Osteoblast (primary cell): ENCODE measurements around the gene ZNF536. TPM values are rescaled to one million over a fixed set of nuclear protein-coding genes. Genes with fewer than 3 reads are reported as not detected.

Experiments
- DNase-seq: peaks from one replicate; pipeline ENCODE4 v3.0.0; 2011; ENCODE audit warnings: low spot score, mixed read lengths; ENCODE audit not compliant: insufficient read length; ENCODE audit errors: missing footprints
- H2AFZ ChIP-seq: 2 replicates; pipeline ENCODE4 v1.6.0; 2011; ENCODE audit warnings: mild to moderate bottlenecking, low read length
- H3K27ac ChIP-seq: 2 replicates; pipeline ENCODE4 v1.5.1; 2011; ENCODE audit warnings: mild to moderate bottlenecking, low read depth, low read length, moderate library complexity
- H3K27me3 ChIP-seq: 2 replicates; pipeline ENCODE4 v1.6.0; 2012; ENCODE audit warnings: mild to moderate bottlenecking, control low read depth, inconsistent platforms, low read length, moderate library complexity; ENCODE audit not compliant: insufficient read depth
- H3K36me3 ChIP-seq: 2 replicates; pipeline ENCODE4 v1.5.1; 2011; ENCODE audit warnings: mild to moderate bottlenecking, low read length, control low read depth, moderate library complexity; ENCODE audit not compliant: insufficient read depth
- H3K4me1 ChIP-seq: 2 replicates; pipeline ENCODE4 v1.5.1; 2011; ENCODE audit warnings: mild to moderate bottlenecking, low read length, control low read depth, moderate library complexity; ENCODE audit not compliant: insufficient read depth
- H3K4me2 ChIP-seq: 2 replicates; pipeline ENCODE4 v1.6.0; 2011; ENCODE audit warnings: mild to moderate bottlenecking, low read length; ENCODE audit not compliant: insufficient read depth
- H3K4me3 ChIP-seq: fragments of 200-600 bp; sonication (generic); 3 replicates; pipeline ENCODE4 v1.5.1; 2012; ENCODE audit warnings: mild to moderate bottlenecking, low read length, inconsistent platforms; ENCODE audit not compliant: insufficient read depth
- H3K79me2 ChIP-seq: 2 replicates; pipeline ENCODE4 v1.6.0; 2012; ENCODE audit warnings: mild to moderate bottlenecking, low read length, control low read depth, inconsistent platforms; ENCODE audit not compliant: insufficient read depth
- H3K9me3 ChIP-seq: 2 replicates; pipeline ENCODE4 v1.5.1; 2011; ENCODE audit warnings: low read depth, low read length, control low read depth
- H4K20me1 ChIP-seq: 2 replicates; pipeline ENCODE4 v1.6.0; 2012; ENCODE audit warnings: mild to moderate bottlenecking, low read length, control low read depth; ENCODE audit not compliant: insufficient read depth
- CTCF ChIP-seq: IDR thresholded peaks from 2 replicates; pipeline ENCODE4 v1.5.1; 2011; ENCODE audit warnings: mild to moderate bottlenecking, low read depth, low read length, moderate library complexity; ENCODE audit errors: extremely low read depth
- total RNA-seq: library from RNA; depleted of rRNA; stranded (reverse); fragments of >200 nt; gene quantifications from 2 replicates; pipeline ENCODE4 v1.2.3, GENCODE V29; 2012

Gene ZNF536
- total RNA-seq, 1 donor, result not detected

GRCh38 chr19:30431591-30431990 is 59.4 kb downstream of the ZNF536 start:
- DNase-seq, result no peak
- H3K27ac ChIP-seq, result no peak overlapping the region
- no peak overlapping the region for H3K4me3 ChIP-seq
- no peaks in the 10 kb centered on the region for H3K9me3 ChIP-seq
- no peak for TF ChIP-seq CTCF
- H2AFZ ChIP-seq, result no peak overlapping the region
- no peaks in the 10 kb centered on the region for H3K36me3 ChIP-seq
- H3K4me1 ChIP-seq, result no peaks in the 10 kb centered on the region
- H3K4me2 ChIP-seq, result no peak overlapping the region
- H3K79me2 ChIP-seq, result no peaks in the 10 kb centered on the region
- H4K20me1 ChIP-seq, result no peaks in the 10 kb centered on the region
- H3K27me3 ChIP-seq, result no peaks in the 10 kb centered on the region

GRCh38 chr19:30434797-30435594 is 62.8 kb downstream of the ZNF536 start:
- DNase-seq, result no peak
- H2AFZ ChIP-seq, result no peak overlapping the region
- H3K27ac ChIP-seq, result no peak overlapping the region
- no peak for TF ChIP-seq CTCF
- no peaks in the 10 kb centered on the region for H3K27me3 ChIP-seq
- H3K36me3 ChIP-seq, result no peaks in the 10 kb centered on the region
- H3K4me3 ChIP-seq, result no peak overlapping the region
- no peaks in the 10 kb centered on the region for H4K20me1 ChIP-seq
- H3K4me1 ChIP-seq, result no peaks in the 10 kb centered on the region
- no peak overlapping the region for H3K4me2 ChIP-seq
- no peaks in the 10 kb centered on the region for H3K79me2 ChIP-seq
- no peaks in the 10 kb centered on the region for H3K9me3 ChIP-seq

GRCh38 chr19:30437869-30438268 is 65.7 kb downstream of the ZNF536 start:
- Histone ChIP-seq H3K4me1 (no peaks in the 10 kb centered on the region), H2AFZ (no peak overlapping the region), H3K79me2 (no peaks in the 10 kb centered on the region), H3K27ac (no peak overlapping the region), H4K20me1 (no peaks in the 10 kb centered on the region), H3K4me3 (no peak overlapping the region), H3K4me2 (no peak overlapping the region), H3K9me3 (no peaks in the 10 kb centered on the region), H3K36me3 (no peaks in the 10 kb centered on the region), H3K27me3 (no peaks in the 10 kb centered on the region)
- DNase-seq, result no peak
- no peak for TF ChIP-seq CTCF

- H3K27ac ChIP-seq, result no peak overlapping the region
- H3K4me3 ChIP-seq, result no peak overlapping the region
- H4K20me1 ChIP-seq, result no peaks in the 10 kb centered on the region
These were observed 67.1 kb downstream of the ZNF536 start for GRCh38 chr19:30439310-30439709.

More at GRCh38 chr19:30439310-30439709, 67.1 kb downstream of the ZNF536 start:
- Histone ChIP-seq H3K4me1 (no peaks in the 10 kb centered on the region), H2AFZ (no peak overlapping the region), H3K4me2 (no peak overlapping the region), H3K27me3 (no peaks in the 10 kb centered on the region), H3K9me3 (no peaks in the 10 kb centered on the region), H3K36me3 (no peaks in the 10 kb centered on the region), H3K79me2 (no peaks in the 10 kb centered on the region)
- DNase-seq, result no peak
- TF ChIP-seq CTCF, result no peak
